ENCODE data around the gene CLDN8.

- no peak for TF ChIP-seq CTCF (IDR thresholded peaks at IDR 0.05)
- TF ChIP-seq POLR2A (IDR thresholded peaks at IDR 0.05): no peak
These were observed 8.7 kb downstream of the CLDN8 start for GRCh38 chr21:30207252-30207579.
